ENCODE measurements around the gene SMAD3. TPM values are rescaled to one million over a fixed set of nuclear protein-coding genes. Genes with fewer than 3 reads are reported as not detected.

The SMAD3 gene
- total and polyA plus RNA-seq, 2 of the 8 experiments (the other 6 are each of a cell fraction or from before 2014, with no cell fraction given), result 10.1 to 12.4 TPM

GRCh38 chr15:67085237-67085817 is 19.9 kb downstream of the SMAD3 start (continued):
- TF ChIP-seq CHD7 (IDR thresholded peaks at IDR 0.05; ENCODE audit: insufficient replicate concordance, low read length) (no peak), POLR2A (IDR thresholded peaks at IDR 0.05; ENCODE audit: control extremely low read depth in 1 of 2, low read depth in 2 of 2, low read length in 2 of 2) (no peak), NANOG (IDR thresholded peaks at IDR 0.05; ENCODE audit: insufficient read depth, low read depth, low read length, poor library complexity, severe bottlenecking) (no peak)

Data from H1 (cell line).